ENCODE data around the gene KDM4E. TPM values are rescaled to one million over a fixed set of nuclear protein-coding genes. Genes with fewer than 3 reads are reported as not detected.
"Not testable (repeated sequence)": the region's sequence is repeated elsewhere in the genome, so short reads cannot be mapped to it uniquely, and the experiment has no call there.

KDM4E gene
- total RNA-seq (2014; rRNA removed; shearing (Covaris generic); ENCODE audit: low replicate concordance) = not detected in 2 replicates

DNA sequence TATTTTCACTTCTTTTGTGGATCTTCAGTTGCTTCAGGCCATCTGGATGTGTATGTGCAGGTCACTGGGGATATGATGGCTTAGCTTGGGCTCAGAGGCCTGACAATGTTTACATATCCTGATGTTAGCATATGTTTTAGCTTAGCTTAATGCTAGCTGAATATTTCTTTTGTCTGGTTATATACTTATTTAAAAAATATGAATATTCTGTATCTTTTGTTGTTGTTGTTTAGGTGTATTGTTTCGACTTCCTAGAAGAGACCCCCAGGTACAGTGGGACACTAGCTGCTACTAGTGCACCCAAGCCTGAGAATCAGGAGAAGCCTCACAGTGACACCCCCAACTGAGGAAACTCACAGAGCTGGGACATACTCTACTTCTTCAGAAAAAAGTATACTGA lies at the start of gene KDM4E:
Gene KDM4E, plus strand, starts transcription at position 301 of the 400 bp plus-strand sequence. CDS start 300 bp downstream, outside the sequence.
- in situ Hi-C loops (cut with HindIII; ENCODE audit: low pct_unique_long_range_greater_than_20kb, low sequenced_read_pairs) = no loop called here
- DNase-seq (ENCODE audit: low read depth) = no peak

DNA sequence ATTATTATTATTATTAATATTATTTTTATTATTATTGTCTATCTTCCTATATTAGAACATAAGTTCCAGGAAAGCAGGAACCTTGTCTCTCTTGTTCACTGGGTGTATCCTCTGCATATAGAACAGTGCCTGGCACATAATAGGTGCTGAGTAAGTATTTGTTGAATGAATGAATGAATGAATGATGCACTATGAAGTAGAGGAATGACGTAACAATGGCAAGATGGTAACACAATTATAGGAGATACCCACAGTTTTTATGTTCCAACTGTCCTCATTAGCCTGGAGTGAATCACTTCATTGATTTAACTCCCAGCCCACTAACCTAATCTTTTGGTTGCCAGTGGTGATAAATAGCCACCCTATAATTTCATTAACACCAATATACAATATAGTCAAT lies 49.5 kb upstream of the KDM4E start:
- no peak for DNase-seq (ENCODE audit: low read depth)
- in situ Hi-C loops (cut with HindIII; ENCODE audit: low pct_unique_long_range_greater_than_20kb, low sequenced_read_pairs) = no loop called here

DNA sequence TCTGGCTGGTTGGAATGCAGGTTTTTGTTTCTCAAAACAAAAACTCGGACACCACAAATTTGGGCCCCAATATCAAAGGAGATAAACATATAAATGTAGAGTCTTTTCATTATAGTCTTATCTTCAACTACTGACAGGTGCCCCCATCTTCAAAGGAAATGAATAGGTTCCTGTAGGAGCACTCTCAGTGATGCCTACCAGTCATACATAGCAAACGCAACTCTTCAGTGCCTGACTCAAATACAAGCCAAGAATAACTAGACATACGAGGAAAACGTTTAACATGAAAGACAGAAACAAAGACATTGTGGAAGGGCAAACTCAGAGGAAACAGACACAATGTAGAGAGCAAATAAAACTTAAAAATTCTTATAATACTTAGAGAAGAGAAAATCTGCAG lies 37.7 kb upstream of the KDM4E start:
- in situ Hi-C loops (cut with HindIII; ENCODE audit: low pct_unique_long_range_greater_than_20kb, low sequenced_read_pairs) = no loop called here
- no peak for DNase-seq (ENCODE audit: low read depth)

DNA sequence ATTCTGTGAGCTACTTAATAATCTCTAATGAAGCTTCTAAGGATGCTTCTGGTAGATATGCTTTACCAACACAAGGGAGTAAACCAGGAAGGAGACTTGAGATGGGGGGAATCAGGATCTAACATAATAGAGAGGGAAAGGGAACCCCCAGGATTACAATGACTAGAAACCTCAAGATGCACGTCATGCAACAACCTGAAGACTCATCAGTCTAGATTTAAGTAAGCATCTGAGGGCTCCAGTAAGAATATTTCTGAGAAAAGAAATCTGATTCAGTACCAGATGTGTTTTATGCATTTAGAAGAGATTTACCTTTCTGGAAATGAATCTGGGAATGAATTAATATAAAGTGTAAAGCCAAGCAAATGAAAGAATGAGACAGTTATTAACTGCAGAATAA lies 36.3 kb upstream of the KDM4E start:
- in situ Hi-C loops (cut with HindIII; ENCODE audit: low pct_unique_long_range_greater_than_20kb, low sequenced_read_pairs) = no loop called here
- no peak for DNase-seq (ENCODE audit: low read depth)

DNA sequence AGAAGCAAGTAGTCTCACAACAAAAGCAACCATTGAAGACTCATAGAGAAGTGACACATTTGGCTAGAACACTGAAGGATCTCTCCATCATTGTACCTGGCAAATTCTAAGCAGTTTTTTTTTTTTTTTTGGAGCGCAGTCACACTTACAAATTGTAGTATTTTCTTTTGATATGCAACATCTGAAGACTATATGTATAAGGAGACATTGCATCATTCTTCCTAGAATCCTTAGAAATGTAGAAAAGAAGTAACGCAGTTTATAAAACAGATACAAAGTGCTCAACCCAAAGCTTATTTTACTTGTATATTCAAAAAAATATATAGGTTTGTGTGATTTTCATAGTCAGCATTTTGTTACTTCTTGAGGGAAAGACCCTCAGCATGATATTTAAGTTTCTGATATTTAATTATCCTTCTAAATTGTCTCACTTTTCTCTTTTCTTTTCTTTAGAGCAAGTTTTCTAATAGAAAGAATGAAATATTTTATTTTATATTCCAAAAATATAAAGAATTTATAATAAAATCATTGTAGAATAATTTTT lies 31.6 kb upstream of the KDM4E start:
- in situ Hi-C loops (cut with HindIII; ENCODE audit: low pct_unique_long_range_greater_than_20kb, low sequenced_read_pairs) = no loop called here
- DNase-seq (ENCODE audit: low read depth) = no peak

DNA sequence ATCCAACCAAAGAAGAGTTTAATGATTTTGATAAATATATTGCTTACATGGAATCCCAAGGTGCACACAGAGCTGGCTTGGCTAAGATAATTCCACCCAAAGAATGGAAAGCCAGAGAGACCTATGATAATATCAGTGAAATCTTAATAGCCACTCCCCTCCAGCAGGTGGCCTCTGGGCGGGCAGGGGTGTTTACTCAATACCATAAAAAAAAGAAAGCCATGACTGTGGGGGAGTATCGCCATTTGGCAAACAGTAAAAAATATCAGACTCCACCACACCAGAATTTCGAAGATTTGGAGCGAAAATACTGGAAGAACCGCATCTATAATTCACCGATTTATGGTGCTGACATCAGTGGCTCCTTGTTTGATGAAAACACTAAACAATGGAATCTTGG lies 27.6 kb upstream of the KDM4E start:
- in situ Hi-C loops (cut with HindIII; ENCODE audit: low pct_unique_long_range_greater_than_20kb, low sequenced_read_pairs) = no loop called here

DNA sequence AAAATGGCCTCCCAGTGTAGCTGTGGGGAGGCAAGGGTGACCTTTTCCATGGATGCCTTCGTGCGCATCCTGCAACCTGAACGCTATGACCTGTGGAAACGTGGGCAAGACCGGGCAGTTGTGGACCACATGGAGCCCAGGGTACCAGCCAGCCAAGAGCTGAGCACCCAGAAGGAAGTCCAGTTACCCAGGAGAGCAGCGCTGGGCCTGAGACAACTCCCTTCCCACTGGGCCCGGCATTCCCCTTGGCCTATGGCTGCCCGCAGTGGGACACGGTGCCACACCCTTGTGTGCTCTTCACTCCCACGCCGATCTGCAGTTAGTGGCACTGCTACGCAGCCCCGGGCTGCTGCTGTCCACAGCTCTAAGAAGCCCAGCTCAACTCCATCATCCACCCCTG lies 26.8 kb upstream of the KDM4E start:
- no peak for DNase-seq (ENCODE audit: low read depth)
- in situ Hi-C loops (cut with HindIII; ENCODE audit: low pct_unique_long_range_greater_than_20kb, low sequenced_read_pairs) = no loop called here

More for the DNA sequence above, 27.6 kb upstream of the KDM4E start:
- DNase-seq (ENCODE audit: low read depth) = no peak

DNA sequence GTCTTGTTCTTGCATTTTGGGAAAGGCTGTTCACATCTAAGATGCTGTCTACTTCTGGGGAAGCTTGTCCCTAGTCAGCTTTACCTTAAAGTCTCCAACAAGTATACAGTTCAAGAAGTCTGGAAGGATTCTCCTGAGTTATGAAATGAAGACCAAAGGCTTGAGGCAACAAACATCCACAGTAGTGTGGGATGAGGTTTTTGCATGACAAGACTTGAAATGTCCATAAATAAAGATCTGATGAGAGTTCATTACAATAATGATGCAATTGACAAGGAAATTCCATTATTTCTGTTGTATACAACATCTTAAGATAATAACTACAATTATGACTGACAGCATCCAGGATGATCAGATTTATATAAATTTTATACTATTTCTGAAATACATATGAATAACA lies 21.3 kb upstream of the KDM4E start:
- in situ Hi-C loops (cut with HindIII; ENCODE audit: low pct_unique_long_range_greater_than_20kb, low sequenced_read_pairs) = no loop called here
- DNase-seq (ENCODE audit: low read depth) = no peak

DNA sequence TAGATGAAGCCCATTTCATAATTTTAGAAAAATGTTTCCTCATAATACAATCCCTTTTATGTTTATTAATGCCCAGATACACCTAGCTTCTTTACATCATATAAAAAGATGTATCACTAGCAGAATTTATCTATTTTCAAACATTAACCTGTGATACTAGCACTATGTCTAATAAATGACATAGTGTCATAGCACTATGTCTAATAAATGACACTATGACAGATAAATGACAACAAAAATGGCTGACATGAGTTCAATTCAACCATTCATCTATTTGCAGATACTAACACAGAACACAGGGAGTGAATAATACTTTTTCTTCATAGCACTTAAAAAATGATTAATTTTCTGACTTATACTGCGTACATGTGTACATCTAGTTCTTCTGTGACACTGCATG lies 19.4 kb upstream of the KDM4E start:
- no peak for DNase-seq (ENCODE audit: low read depth)
- in situ Hi-C loops (cut with HindIII; ENCODE audit: low pct_unique_long_range_greater_than_20kb, low sequenced_read_pairs) = no loop called here

DNA sequence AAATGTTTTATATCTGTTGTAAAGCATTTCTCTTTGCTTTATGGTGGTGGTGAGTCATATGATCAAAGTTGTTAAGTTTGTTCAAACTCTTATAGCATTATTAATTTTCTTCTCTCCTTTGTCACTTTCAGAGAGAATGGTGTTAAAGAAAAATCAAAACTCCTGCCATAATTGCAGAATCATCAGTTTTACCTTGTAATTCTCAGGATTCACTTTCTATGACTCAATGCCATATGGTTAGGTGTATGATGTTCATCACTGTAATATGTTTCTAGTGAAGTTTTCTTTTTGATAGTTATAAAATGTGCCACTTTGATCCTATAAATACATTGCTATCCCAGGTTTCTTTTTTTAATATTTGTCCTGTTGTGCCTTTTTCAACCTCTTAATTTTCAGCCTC lies 13.7 kb upstream of the KDM4E start:
- no peak for DNase-seq (ENCODE audit: low read depth)
- in situ Hi-C loops (cut with HindIII; ENCODE audit: low pct_unique_long_range_greater_than_20kb, low sequenced_read_pairs) = no loop called here

DNA sequence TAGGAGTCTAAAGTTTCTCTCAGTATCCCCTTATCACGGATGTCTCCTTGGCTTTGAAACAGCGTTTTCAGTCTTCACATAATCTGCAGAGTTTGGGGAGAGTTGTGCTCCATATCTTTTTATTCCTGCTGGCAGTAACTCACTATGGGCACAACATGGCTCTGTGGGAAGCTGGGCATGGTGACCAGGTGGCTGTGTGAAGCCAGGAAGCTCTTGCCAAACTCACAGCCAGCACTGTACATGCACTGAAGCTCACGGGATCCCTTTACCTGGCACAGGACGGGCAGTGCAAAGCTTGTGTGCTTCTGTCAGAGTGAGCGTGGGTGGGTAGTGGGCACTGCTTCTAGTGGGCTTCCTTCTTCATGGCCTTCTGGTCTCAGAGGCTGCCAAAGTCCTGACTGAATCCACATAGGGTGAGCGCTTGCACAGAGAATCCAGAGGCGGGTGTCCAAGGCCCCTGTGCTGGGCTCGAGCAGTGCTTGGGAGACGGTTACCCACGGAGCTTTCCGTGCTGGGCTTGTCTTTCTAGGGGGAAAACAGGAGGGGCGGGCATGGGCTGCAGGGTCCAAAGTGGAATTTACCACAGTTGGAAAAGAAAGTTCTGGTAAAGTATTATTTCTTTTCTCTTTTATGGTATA lies 10.8 kb upstream of the KDM4E start:
- in situ Hi-C loops (cut with HindIII; ENCODE audit: low pct_unique_long_range_greater_than_20kb, low sequenced_read_pairs) = no loop called here
- DNase-seq (ENCODE audit: low read depth) = no peak

DNA sequence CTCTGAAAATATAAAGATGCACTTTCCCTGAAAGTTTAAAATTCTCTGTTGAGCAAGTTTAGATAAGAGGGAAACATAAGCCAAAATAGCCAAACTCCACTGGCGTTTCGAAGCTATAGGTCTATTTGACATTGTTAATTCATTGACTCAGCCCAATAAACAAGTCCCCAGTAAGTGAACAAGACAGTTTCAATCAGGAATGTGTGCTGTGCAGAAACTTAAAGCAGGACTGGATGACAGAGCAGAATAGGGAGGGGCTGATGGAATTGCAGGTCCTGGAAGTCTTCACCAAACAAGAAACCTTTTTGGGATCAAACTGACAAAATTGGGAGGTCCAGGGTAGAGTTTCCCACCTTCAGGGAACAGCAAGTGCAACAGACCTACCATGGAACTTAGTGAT lies 8.9 kb upstream of the KDM4E start:
- in situ Hi-C loops (cut with HindIII; ENCODE audit: low pct_unique_long_range_greater_than_20kb, low sequenced_read_pairs) = no loop called here

DNA sequence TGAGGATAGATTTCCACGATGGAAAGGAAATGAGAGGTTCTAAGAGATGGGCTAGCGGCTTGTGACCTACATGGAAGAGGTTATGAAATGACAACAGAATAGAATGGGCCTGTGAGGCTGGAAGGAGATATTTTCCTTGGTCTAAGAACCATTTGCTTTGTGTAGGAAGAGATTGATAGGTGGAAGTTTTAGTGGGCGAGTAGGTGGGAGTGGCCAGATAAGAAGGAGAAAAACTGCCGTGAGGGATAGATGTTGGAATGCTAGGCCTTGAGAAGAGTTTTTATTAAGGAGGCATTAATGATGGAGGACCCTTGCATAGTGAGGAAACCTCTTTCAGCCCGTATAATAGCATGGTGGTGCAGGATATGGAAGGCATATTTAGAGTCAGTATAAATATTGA lies 3.6 kb upstream of the KDM4E start:
- DNase-seq (ENCODE audit: low read depth); in situ Hi-C loops (cut with HindIII; ENCODE audit: low pct_unique_long_range_greater_than_20kb, low sequenced_read_pairs): not testable (repeated sequence)

More for the DNA sequence above, 8.9 kb upstream of the KDM4E start:
- DNase-seq (ENCODE audit: low read depth) = no peak

DNA sequence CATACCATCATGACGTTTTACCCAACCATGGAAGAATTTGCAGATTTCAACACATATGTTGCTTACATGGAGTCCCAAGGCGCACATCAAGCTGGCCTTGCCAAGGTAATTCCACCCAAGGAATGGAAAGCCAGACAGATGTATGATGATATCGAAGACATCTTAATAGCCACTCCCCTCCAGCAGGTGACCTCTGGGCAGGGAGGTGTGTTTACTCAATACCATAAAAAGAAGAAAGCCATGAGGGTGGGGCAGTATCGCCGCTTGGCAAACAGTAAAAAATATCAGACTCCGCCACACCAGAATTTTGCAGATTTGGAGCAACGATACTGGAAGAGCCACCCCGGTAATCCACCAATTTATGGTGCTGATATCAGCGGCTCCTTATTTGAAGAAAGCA lies 536 bp downstream of the KDM4E start:
- in situ Hi-C loops (cut with HindIII; ENCODE audit: low pct_unique_long_range_greater_than_20kb, low sequenced_read_pairs); DNase-seq (ENCODE audit: low read depth): not testable (repeated sequence)

DNA sequence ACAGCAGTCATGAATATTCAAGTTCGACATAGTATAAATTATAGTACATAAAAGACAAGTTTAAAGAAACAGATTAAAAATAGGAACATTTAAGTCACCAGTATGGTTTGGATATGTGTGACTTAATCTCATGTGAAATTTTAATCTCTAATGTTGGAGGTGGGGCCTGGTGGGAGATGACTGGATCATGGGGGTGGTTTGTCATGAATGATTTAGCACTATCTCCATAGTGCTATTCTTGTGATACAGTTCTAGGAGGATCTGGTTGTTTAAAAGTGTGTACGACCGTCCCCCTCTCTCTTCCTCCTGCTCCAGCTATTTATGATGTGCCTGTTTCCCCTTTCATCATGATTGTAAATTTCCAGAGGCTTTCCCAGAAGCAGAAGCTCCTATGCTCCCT lies 3.3 kb downstream of the KDM4E start:
- in situ Hi-C loops (cut with HindIII; ENCODE audit: low pct_unique_long_range_greater_than_20kb, low sequenced_read_pairs) = no loop called here
- DNase-seq (ENCODE audit: low read depth) = no peak

DNA sequence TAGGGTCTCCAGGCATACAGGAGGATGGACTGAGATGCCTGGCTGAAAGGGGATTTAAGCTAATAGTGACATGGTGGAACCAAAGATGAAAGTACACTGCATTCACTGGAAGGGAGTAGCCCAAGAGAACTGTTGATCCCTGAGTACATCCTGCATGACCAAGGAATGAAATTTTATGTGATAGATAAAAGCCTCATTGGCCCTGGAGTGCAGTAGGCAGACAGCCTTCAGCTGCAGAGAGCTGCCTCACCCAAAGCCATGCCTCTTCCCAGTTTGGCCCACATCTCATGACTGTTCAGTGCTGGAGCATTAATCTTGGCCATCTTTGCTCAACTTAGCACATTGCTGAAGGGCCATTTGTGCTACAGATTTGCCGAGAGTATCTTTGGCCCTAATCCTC lies 8.0 kb downstream of the KDM4E start:
- in situ Hi-C loops (cut with HindIII; ENCODE audit: low pct_unique_long_range_greater_than_20kb, low sequenced_read_pairs) = no loop called here
- DNase-seq (ENCODE audit: low read depth) = no peak

DNA sequence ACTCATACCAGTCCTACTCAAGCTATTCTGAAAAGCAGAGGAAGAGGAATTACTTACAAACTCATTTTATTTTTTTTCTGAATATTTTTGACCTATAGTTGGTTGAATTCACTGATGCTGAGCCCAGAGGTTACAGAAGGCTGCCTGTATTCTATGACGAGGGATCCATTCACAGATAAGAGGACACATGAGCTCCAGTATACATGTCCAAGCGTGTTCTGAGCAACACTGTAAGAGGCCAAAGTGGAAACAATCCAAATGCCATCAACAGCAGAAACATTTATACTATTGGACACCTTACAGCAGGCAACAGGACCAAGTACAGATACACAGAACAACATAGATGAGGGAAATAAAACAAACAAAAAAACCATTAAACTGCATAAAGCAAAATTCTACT lies 10.3 kb downstream of the KDM4E start:
- in situ Hi-C loops (cut with HindIII; ENCODE audit: low pct_unique_long_range_greater_than_20kb, low sequenced_read_pairs) = no loop called here
- no peak for DNase-seq (ENCODE audit: low read depth)

DNA sequence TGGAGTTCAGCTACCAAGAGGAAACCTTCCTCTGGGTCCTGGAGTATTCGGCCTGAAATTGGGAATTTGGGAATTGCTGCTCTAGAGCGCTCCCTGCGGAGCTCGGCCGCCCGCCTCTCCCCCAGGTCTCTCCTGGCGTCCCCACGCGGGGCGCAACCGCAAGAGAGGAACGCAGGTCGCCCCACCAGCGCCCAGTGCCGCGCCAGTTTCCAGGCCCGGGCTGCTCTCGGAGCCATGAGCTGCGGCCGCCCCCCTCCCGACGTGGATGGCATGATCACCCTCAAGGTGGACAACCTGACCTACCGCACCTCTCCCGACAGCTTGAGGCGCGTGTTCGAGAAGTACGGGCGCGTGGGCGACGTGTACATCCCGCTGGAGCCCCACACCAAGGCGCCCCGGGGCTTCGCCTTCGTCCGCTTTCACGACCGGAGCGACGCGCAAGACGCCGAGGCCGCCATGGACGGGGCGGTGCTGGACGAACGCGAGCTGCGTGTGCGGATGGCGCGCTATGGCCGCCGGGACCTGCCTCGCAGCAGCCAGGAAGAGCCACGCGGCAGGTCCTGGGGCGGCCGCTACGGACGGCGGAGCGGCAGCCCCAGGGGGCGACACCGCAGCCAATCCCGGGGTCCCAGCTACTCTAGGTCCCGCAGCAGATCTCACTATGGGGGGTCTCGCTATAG lies 12.4 kb downstream of the KDM4E start:
- in situ Hi-C loops (cut with HindIII; ENCODE audit: low pct_unique_long_range_greater_than_20kb, low sequenced_read_pairs); DNase-seq (ENCODE audit: low read depth): not testable (repeated sequence)

DNA sequence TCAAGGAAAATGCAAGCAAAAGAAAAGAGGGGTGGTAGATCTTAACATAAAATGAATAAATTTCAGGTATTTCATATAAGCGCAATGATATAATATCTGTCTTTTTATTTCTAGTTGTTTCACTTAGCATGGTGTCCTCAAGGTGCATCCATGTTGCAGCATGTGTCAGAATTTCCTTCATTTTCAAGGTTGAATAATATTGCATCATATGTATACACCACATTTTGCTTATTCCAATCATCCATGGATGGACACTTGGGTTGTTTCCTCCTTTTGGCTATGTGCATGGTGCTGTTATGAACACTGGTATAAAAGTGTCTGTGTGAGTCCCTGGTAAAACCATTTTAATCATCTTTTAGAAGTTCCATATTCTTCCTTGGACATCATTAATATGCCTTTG lies 17.2 kb downstream of the KDM4E start:
- in situ Hi-C loops (cut with HindIII; ENCODE audit: low pct_unique_long_range_greater_than_20kb, low sequenced_read_pairs) = no loop called here
- DNase-seq (ENCODE audit: low read depth) = no peak

DNA sequence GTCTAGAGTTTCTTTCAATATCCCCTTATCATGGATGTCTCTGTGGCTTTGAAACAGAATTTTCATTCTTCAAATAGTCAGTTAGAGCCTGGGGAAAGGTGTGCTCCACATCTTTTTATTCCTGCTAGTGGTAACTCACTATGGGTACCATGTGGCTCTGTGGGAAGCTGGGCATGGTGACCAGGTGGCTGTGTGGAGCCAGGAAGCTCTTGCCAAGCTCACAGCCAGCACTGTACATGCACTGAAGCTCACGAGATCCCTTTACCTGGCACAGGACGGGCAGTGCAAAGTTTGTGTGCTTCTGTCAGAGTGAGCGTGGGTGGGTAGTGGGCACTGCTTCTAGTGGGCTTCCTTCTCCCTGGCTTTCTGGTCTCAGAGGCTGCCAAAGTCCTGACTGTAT lies 17.8 kb downstream of the KDM4E start:
- DNase-seq (ENCODE audit: low read depth) = no peak
- in situ Hi-C loops (cut with HindIII; ENCODE audit: low pct_unique_long_range_greater_than_20kb, low sequenced_read_pairs) = no loop called here

All from Caki2 (cell line).